MCF 10A (cell line): ENCODE results near the gene SLC9C1. TPM values are rescaled to one million over a fixed set of nuclear protein-coding genes. Genes with fewer than 3 reads are reported as not detected.

Experiments used
- BruUV-seq: library from RNA; stranded (reverse); fragments of 400-500 nt; replicated peaks from 2 replicates; lab custom pipeline; 2021; lab: Mats Ljungman, UMichigan
- CTCF ChIA-PET: fragments of 300-600 bp; sonication (Branson Sonifier 250); formaldehyde crosslinking; extraction: SDS; loops from one replicate; lab custom pipeline; 2021; ENCODE audit warnings: antibody characterized with exemption, inconsistent platforms; lab: Yijun Ruan, JAX
- POLR2A ChIA-PET: fragments of 300-600, 350-650 bp; sonication (Branson Sonifier 250); formaldehyde crosslinking; extraction: SDS; loops from one replicate; lab custom pipeline; 2020; ENCODE audit warnings: antibody characterized with exemption, inconsistent platforms; lab: Yijun Ruan, JAX
- DNase-seq: peaks from one replicate; pipeline ENCODE4 v3.0.0-alpha.2; 2018; ENCODE audit not compliant: unreplicated experiment
- H3K27ac Mint-ChIP-seq: one replicate; pipeline ENCODE4 v1.8.0; 2022; ENCODE audit warnings: mild to moderate bottlenecking, low read depth, mixed read lengths; ENCODE audit not compliant: unreplicated experiment
- H3K27me3 Mint-ChIP-seq: one replicate; pipeline ENCODE4 v1.8.0; 2022; ENCODE audit warnings: mixed read lengths; ENCODE audit not compliant: insufficient read depth, unreplicated experiment
- H3K36me3 Mint-ChIP-seq: one replicate; pipeline ENCODE4 v1.8.0; 2022; ENCODE audit warnings: mild to moderate bottlenecking, moderate library complexity, mixed read lengths; ENCODE audit not compliant: insufficient read depth, unreplicated experiment
- H3K4me1 Mint-ChIP-seq: one replicate; pipeline ENCODE4 v1.8.0; 2022; ENCODE audit warnings: mixed read lengths; ENCODE audit not compliant: insufficient read depth, unreplicated experiment
- H3K4me3 Mint-ChIP-seq: one replicate; pipeline ENCODE4 v1.8.0; 2022; ENCODE audit warnings: mild to moderate bottlenecking, moderate library complexity, mixed read lengths; ENCODE audit not compliant: unreplicated experiment
- H3K9me3 Mint-ChIP-seq: one replicate; pipeline ENCODE4 v1.8.0; 2022; ENCODE audit warnings: mixed read lengths; ENCODE audit not compliant: unreplicated experiment
- CTCF ChIP-seq: fragments of 200-600 bp; IDR thresholded peaks from one replicate; pipeline ENCODE4 v1.8.0; 2022; ENCODE audit warnings: antibody characterized with exemption, mild to moderate bottlenecking; ENCODE audit not compliant: unreplicated experiment
- intact Hi-C: fragments of 100-400 bp; cut with micrococcal nuclease; formaldehyde crosslinking; loops from 2 replicates; pipeline ENCODE4 v1.14.1; 2022
- total RNA-seq: library from RNA; stranded (reverse); gene quantifications from 2 replicates; pipeline ENCODE4 v1.2.3, GENCODE V29; 2022

The SLC9C1 gene
- total RNA-seq, 1 experiment from 2014 or later: not detected

DNA sequence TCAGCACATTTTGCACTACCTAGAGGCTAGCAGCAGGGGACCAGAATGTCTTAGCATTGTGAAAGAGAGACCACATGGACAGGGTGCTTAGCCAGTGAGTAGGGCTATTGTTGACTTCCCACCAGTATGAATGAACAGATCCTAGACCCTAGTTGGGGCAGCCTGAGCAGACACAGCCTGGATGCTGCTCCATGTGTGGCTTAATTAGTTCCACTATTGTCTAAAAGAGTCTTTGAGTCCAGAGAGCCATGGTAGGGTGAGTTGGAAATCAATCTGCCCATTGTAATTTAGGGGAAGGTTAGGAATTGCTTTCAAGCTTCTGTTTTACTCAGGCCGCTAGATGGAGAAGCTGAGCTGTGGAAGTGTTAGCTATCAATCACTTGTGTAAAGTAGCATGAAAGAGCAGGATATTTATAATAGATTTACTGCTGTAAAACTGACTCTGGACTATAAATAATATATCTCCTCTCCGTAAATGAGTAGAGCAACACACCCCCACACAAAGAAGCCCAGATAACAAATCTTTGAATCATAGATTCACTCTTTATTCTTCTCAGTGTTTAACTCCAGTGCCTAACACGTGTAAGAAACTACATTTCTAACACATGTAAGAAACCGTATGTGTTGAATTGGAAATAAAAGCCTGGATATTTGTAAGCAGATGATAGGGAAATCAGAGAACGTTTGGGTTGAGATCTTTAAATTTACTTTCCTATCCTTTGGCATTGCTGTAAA, 156.9 kb downstream of the SLC9C1 start:
- CTCF ChIA-PET: interaction anchor here (0.5 to 6.5 kb wide), 27 partner anchors 10 to 425 kb away, joined by 3 to 89 read pairs (median 4); partner anchors contain the start of genes ATG3, SLC35A5 and SLC9C1

DNA sequence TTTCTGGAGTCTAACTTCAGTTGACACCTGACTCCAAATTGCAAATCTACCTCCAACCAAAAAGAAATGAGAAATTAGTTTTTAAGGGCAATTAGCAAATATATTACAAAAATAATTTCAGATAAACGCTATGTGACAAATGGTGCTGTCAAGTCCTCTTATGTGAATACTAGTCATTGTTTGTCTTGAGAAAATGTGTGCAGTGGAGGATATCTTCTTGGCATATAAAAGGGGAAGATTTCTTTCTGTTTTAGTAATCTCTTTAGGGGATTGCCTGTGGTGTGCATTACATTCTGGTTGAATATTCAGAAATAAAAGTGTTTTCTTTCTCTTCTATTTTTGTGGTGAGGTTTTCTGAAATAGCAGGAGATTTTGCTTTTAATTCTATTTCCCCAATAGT, 158.0 kb downstream of the SLC9C1 start:
- Mint-ChIP-seq H3K36me3 (no peaks in the 10 kb centered on the region), H3K4me3 (no peak overlapping the region), H3K27me3 (no peaks in the 10 kb centered on the region), H3K27ac (no peak overlapping the region), H3K4me1 (peaks cover 26% of the 10 kb centered on the region), H3K9me3 (no peaks in the 10 kb centered on the region)
- no peak for TF ChIP-seq CTCF
- intact Hi-C loops: loop anchor here (2.0 kb wide), 1 partner anchor 301 kb away; no protein-coding TSS in a partner anchor
- no peak for DNase-seq
- BruUV-seq: no TSS peak
- CTCF ChIA-PET: interaction anchor here (0.7 to 6.5 kb wide), 17 partner anchors 11 to 395 kb away, joined by 3 to 89 read pairs (median 5); partner anchors contain the start of gene SLC9C1
- POLR2A ChIA-PET: interaction anchor here (1.5 to 2.1 kb wide), 2 partner anchors 64 to 158 kb away, joined by 3 to 10 read pairs; partner anchors contain the start of gene SLC9C1

More for the DNA sequence above, 156.9 kb downstream of the SLC9C1 start:
- DNase-seq: peak; percentile 74
- Mint-ChIP-seq H3K27ac (peak overlapping the region; percentile 22), H3K4me1 (peaks cover 26% of the 10 kb centered on the region), H3K4me3 (no peak overlapping the region), H3K36me3 (no peaks in the 10 kb centered on the region), H3K9me3 (no peaks in the 10 kb centered on the region), H3K27me3 (no peaks in the 10 kb centered on the region)
- intact Hi-C loops: loop anchor here (1.0 to 2.0 kb wide), 5 partner anchors 156 to 394 kb away; no protein-coding TSS in a partner anchor
- TF ChIP-seq CTCF: peak; percentile 64
- POLR2A ChIA-PET: interaction anchor here (0.6 to 2.1 kb wide), 8 partner anchors 26 to 425 kb away, joined by 3 to 10 read pairs (median 3); partner anchors contain the start of genes ATG3, SLC35A5 and SLC9C1
- no TSS peak for BruUV-seq

DNA sequence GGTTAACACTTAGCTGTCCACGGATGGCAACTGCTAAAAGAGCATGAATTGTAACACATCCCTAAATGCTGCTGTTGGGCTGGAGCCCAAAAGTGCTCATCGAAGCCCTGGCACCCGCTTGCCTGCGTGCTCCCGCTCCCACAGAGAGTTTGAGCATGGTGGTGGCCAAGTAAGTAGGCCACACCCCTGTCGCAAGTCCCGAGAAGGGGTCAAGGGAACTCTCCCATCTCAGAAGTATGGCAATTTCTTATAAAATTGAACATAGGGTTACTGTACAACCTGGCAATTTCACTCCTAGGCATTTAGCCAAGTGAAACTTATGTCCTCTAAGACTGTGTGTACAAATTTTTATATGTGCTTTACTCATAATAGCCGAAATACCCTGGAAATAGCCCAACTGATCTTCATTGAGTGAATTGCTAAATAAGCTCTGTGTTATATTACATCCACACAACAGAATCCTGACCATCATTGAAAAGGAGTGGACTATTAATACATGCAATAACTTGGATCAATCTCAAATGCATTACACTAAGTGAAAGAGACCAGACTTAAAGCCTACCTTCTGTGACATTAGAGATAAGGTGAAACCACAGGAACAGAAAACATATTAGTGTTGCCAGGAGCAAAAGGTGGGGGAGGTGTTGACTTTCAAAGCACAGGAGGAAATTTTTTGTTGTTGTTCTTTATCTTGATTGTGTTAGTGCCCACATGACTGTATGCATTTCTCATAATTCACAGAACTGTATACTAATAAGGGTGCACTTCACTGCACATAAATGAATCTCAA, 159.5 kb downstream of the SLC9C1 start:
- no peak overlapping the region for H3K4me3 Mint-ChIP-seq
- no peaks in the 10 kb centered on the region for H3K9me3 Mint-ChIP-seq
- peaks cover 36% of the 10 kb centered on the region for H3K4me1 Mint-ChIP-seq
- intact Hi-C loops: no loop called here
- no peaks in the 10 kb centered on the region for H3K27me3 Mint-ChIP-seq
- H3K36me3 Mint-ChIP-seq: no peaks in the 10 kb centered on the region
- peak overlapping the region; percentile 43 for H3K27ac Mint-ChIP-seq
- ChIA-PET CTCF (interaction anchor here (1.0 to 6.5 kb wide), 5 partner anchors 8 to 385 kb away, joined by 3 to 89 read pairs (median 9); partner anchors contain the start of gene SLC9C1), POLR2A (interaction anchor here (0.7 to 2.0 kb wide), 2 partner anchors 37 to 378 kb away, joined by 4 to 7 read pairs; no protein-coding TSS in a partner anchor)
- peak; percentile 38 for DNase-seq
- no TSS peak for BruUV-seq
- no peak for TF ChIP-seq CTCF
